Astrocyte of the spinal cord (primary cell): ENCODE measurements around the gene ASTE1.

ENCODE experiments used
- DNase-seq: peaks from one replicate; pipeline ENCODE4 v3.0.0; 2011; ENCODE audit warnings: low read depth, low spot score
- H3K4me3 ChIP-seq: 2 replicates; pipeline ENCODE4 v1.5.1; 2011; ENCODE audit warnings: low read depth, mild to moderate bottlenecking, low read length, moderate library complexity
- CTCF ChIP-seq: IDR thresholded peaks from 2 replicates; pipeline ENCODE4 v1.5.1; 2012; ENCODE audit warnings: low read depth, mild to moderate bottlenecking, low read length, inconsistent platforms
- in situ Hi-C: cut with HindIII; loops from 2 replicates; pipeline ENCODE4 v1.10.0; 2017; ENCODE audit warnings: low sequenced_read_pairs

The ASTE1 gene

GRCh38 chr3:130967281-130967680 is 59.3 kb downstream of the ASTE1 start:
- no peak for DNase-seq
- no peak for TF ChIP-seq CTCF
- H3K4me3 ChIP-seq, result no peak overlapping the region
- in situ Hi-C loops, result no loop called here

GRCh38 chr3:130963878-130964277 is 62.7 kb downstream of the ASTE1 start:
- H3K4me3 ChIP-seq, result no peak overlapping the region
- in situ Hi-C loops, result no loop called here
- no peak for TF ChIP-seq CTCF
- peak; percentile 96 for DNase-seq
